Transverse colon (tissue), 4 donors: ENCODE measurements around the gene MESD. TPM values are rescaled to one million over a fixed set of nuclear protein-coding genes. Genes with fewer than 3 reads are reported as not detected.

Experiments used
- DNase-seq: peaks from one replicate; pipeline ENCODE4 v3.0.0-alpha.2; 2019
- H3K27ac ChIP-seq, 4 donors: fragments of 200-600 bp; sonication (generic); 2 replicates each; pipeline ENCODE4 v1.5.1; 2016 to 2018; ENCODE audit warnings: inconsistent platforms in 4 of 4
- H3K27me3 ChIP-seq: fragments of 200-600 bp; sonication (generic); 2 replicates; pipeline ENCODE4 v1.5.1; 2017; ENCODE audit warnings: inconsistent platforms
- H3K36me3 ChIP-seq, 4 donors: fragments of 200-600 bp; sonication (generic); 2 replicates each; pipeline ENCODE4 v1.5.1; 2017 to 2019; ENCODE audit warnings: inconsistent platforms in 4 of 4
- H3K4me1 ChIP-seq, 4 donors: fragments of 200-600 bp; sonication (generic); 2 replicates each; pipeline ENCODE4 v1.5.1; 2017 to 2020; ENCODE audit warnings: inconsistent platforms in 4 of 4
- H3K4me3 ChIP-seq, 4 donors: fragments of 200-600 bp; sonication (generic); 1 replicate in 1 of 4; 2 replicates in 3 of 4; pipeline versions ENCODE4 v1.5.1 to v1.6.1; 2017 to 2019; ENCODE audit warnings: inconsistent platforms in 4 of 4
- H3K9me3 ChIP-seq, 2 donors: fragments of 200-600 bp; sonication (generic); 2 replicates each; pipeline ENCODE4 v1.5.1; 2017 to 2019; ENCODE audit warnings: inconsistent platforms in 2 of 2
- CTCF ChIP-seq, 5 experiments: fragments of 200-600 bp in 3 of 5; fragments of 450-650 bp in 2 of 5; sonication (generic) in 3 of 5; IDR thresholded peaks; 1 replicate in 2 of 5; 2 replicates in 3 of 5; pipeline ENCODE4 v1.5.1; 2016 to 2017; ENCODE audit warnings: antibody characterized with exemption in 5 of 5, inconsistent platforms in 3 of 5, mild to moderate bottlenecking in 2 of 5, moderate library complexity in 1 of 5
- EP300 ChIP-seq: sonication (generic); formaldehyde crosslinking; IDR thresholded peaks from one replicate; pipeline ENCODE4 v1.6.1; 2017; ENCODE audit warnings: antibody characterized with exemption, low read depth
- POLR2A ChIP-seq: fragments of 450-650 bp; IDR thresholded peaks from one replicate; pipeline ENCODE4 v1.6.1; 2016; ENCODE audit warnings: antibody characterized with exemption, mild to moderate bottlenecking, moderate library complexity
- POLR2AphosphoS5 ChIP-seq, 3 donors: sonication (generic); formaldehyde crosslinking; IDR thresholded peaks; one replicate each; pipeline ENCODE4 v1.6.1; 2016; ENCODE audit warnings: antibody characterized with exemption in 3 of 3
- WGBS, 2 donors: methylation state at CpG; one replicate each; pipeline ENCODE4 v1.1.5; 2018; ENCODE audit warnings: low coverage in 1 of 2; 5-methylcytosine and 5-hydroxymethylcytosine counted together
- in situ Hi-C, 4 donors: fragments of 200-750 bp; cut with MboI; loops; one replicate each; pipeline versions ENCODE4 v1.15.0 to v1.15.1; 2017; ENCODE audit warnings: low sequenced_read_pairs in 3 of 4, low pct_ligation_motif_present in 1 of 4, low pct_unique_long_range_greater_than_20kb in 1 of 4
- intact Hi-C: fragments of 100-400 bp; cut with DNase I; formaldehyde crosslinking; loops from one replicate; pipeline ENCODE4 v1.15.1; 2023; ENCODE audit warnings: low total_unique reads
- total RNA-seq, 4 donors: library from RNA; depleted of rRNA; stranded (reverse); fragments of >200 nt; gene quantifications; one replicate each; pipeline ENCODE4 v1.1.0, GENCODE V29; 2016

Gene MESD
- total RNA-seq, result 10 to 100 TPM; 15.8 to 39.3 (median 19.2) TPM

GRCh38 chr15:80989518-80990478 lies at the start of gene MESD:
Gene MESD, minus strand, starts transcription at chr15:80989819. Its CDS starts 28 bp downstream, at chr15:80989791.
- in situ Hi-C loops, result loop anchor here in 2 of 4 donors (10.0 to 25.0 kb wide), 2 partner anchors 273 to 275 kb away; no protein-coding TSS in a partner anchor
- Histone ChIP-seq H3K4me3 (peak within 1 kb of the TSS; percentile 67 to 88 (median 82)), H3K4me1 (peaks cover 8 to 39% (median 23%) of the 10 kb centered on the region in 4 donors), H3K27me3 (no peaks in the 10 kb centered on the region), H3K9me3 (no peaks in the 10 kb centered on the region), H3K36me3 (no peaks in the 10 kb centered on the region), H3K27ac (peak within 1 kb of the TSS; percentile 87 to 89 (median 88))
- TF ChIP-seq POLR2A, result peak; percentile 93
- TF ChIP-seq CTCF (IDR thresholded peaks at IDR 0.05), result no peak
- TF ChIP-seq EP300, result no peak
- TF ChIP-seq POLR2AphosphoS5 (IDR thresholded peaks at IDR 0.05), result peak; percentile 86 to 94 (median 92)
- DNase-seq, result peak; percentile 99
- intact Hi-C loops, result no loop called here
- WGBS, 2 donors, result 0% methylated on average over 6 to 63 of the region's 63 CpGs

- H3K27ac ChIP-seq, result no peak overlapping the region
- H3K27me3 ChIP-seq, result no peaks in the 10 kb centered on the region
- no peak for TF ChIP-seq POLR2A
- TF ChIP-seq EP300, result no peak
- no peak for TF ChIP-seq CTCF (IDR thresholded peaks at IDR 0.05)
- no peak for TF ChIP-seq POLR2AphosphoS5 (IDR thresholded peaks at IDR 0.05)
- intact Hi-C loops (no loop called here), in situ Hi-C loops (no loop called here)
- no peaks in the 10 kb centered on the region for H3K4me1 ChIP-seq
- WGBS, 2 donors, result 52% methylated on average over 4 of the region's 4 CpGs; no CpG with 5 or more reads in 1 of the 2 donors
- H3K9me3 ChIP-seq, result no peaks in the 10 kb centered on the region
- DNase-seq, result no peak
- no peaks in the 10 kb centered on the region for H3K36me3 ChIP-seq
- no peak overlapping the region for H3K4me3 ChIP-seq
Measured at GRCh38 chr15:81038975-81039607, 49.5 kb upstream of the MESD start.

GRCh38 chr15:81037952-81038743 lies 48.5 kb upstream of the MESD start:
- intact Hi-C loops, result no loop called here
- 80 to 95% methylated on average over 1 to 14 of the region's 14 CpGs for WGBS, 2 donors

More at GRCh38 chr15:81037952-81038743, 48.5 kb upstream of the MESD start:
- TF ChIP-seq CTCF (IDR thresholded peaks at IDR 0.05) (no peak), POLR2A (no peak), EP300 (no peak), POLR2AphosphoS5 (IDR thresholded peaks at IDR 0.05) (no peak)
- Histone ChIP-seq H3K27me3 (no peaks in the 10 kb centered on the region), H3K36me3 (no peaks in the 10 kb centered on the region), H3K4me3 (no peak overlapping the region), H3K9me3 (no peaks in the 10 kb centered on the region), H3K27ac (no peak overlapping the region), H3K4me1 (peaks cover 0 to 5% (median 2%) of the 10 kb centered on the region in 4 donors)
- in situ Hi-C loops, result no loop called here
- no peak for DNase-seq
